ENCODE data around the gene FANCG.

The FANCG gene

DNA sequence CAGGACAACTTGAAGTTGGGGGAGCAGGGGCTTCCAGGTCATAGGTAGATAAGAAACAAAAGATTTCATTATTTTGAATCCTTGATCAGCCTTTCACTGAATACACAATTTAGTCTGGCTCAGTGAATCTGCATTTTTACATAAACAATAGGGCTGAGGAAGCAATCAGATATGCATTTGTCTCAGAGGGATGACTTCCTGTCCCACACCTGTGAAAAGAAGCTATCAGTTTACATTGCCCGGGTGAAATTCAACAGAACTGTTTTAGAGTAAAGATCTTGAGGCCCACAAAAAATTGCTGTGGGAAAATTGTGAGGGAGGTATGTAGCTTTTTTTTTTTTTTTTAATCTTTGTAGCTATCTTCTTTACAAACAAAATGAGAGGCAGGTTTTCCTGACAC lies 51.9 kb downstream of the FANCG start:
- no peak for DNase-seq (ENCODE audit: low spot score)
- TF ChIP-seq, protein P1, sequence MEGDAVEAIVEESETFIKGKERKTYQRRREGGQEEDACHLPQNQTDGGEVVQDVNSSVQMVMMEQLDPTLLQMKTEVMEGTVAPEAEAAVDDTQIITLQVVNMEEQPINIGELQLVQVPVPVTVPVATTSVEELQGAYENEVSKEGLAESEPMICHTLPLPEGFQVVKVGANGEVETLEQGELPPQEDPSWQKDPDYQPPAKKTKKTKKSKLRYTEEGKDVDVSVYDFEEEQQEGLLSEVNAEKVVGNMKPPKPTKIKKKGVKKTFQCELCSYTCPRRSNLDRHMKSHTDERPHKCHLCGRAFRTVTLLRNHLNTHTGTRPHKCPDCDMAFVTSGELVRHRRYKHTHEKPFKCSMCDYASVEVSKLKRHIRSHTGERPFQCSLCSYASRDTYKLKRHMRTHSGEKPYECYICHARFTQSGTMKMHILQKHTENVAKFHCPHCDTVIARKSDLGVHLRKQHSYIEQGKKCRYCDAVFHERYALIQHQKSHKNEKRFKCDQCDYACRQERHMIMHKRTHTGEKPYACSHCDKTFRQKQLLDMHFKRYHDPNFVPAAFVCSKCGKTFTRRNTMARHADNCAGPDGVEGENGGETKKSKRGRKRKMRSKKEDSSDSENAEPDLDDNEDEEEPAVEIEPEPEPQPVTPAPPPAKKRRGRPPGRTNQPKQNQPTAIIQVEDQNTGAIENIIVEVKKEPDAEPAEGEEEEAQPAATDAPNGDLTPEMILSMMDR (IDR thresholded peaks at IDR 0.05; ENCODE audit: extremely low read depth, missing control alignments): no peak

DNA sequence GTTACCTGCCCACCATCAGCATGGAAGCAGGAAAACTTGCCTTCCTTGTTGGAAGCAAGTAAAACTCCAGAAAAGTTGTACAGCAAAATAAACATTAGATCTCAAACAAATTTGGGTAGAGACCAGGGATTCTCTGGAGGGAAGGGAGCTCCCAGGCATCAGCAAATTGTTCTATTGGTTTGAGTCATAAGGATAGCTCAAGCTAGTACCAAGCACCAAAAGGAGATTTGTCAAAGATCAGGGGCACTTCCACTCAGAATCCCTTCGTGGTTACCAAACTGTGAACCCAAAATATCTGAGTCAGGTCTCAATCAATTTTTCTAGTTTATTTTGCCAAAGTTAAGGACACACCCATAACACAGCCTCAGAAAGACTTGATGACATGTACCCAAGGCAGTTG lies 52.4 kb downstream of the FANCG start:
- DNase-seq (ENCODE audit: low spot score): no peak
- TF ChIP-seq, protein P1 (IDR thresholded peaks at IDR 0.05; ENCODE audit: extremely low read depth, missing control alignments): no peak

DNA sequence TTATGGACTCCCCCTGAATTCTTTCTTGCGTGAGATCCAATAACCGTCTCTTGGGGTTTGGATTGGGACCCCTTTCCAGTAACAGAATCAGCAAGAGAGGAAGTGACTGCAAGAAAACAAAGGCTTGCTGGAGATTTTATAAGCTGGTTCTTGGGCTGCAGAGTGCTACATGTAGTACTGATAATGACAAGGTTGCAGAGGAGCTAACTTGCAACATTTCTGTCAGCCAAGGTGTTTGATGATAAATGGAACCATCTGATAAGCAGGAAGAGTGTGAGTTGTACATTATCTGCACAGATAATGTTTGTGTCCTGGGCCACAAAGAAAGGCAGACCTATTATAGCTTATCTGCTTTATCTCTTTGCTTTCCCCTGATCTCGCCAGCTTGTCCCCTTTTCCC lies 53.1 kb downstream of the FANCG start:
- TF ChIP-seq, protein P1 (IDR thresholded peaks at IDR 0.05; ENCODE audit: extremely low read depth, missing control alignments): no peak
- DNase-seq (ENCODE audit: low spot score): no peak
